CD14-positive monocyte (primary cell): ENCODE results near the gene FST. TPM values are rescaled to one million over a fixed set of nuclear protein-coding genes. Genes with fewer than 3 reads are reported as not detected.

Source experiments
- DNase-seq, 3 donors: peaks; one replicate each; pipeline ENCODE4 v3.0.0-alpha.2; 2011 to 2022
- H2AFZ ChIP-seq: 2 replicates; pipeline ENCODE4 v1.6.0; 2012; ENCODE audit warnings: mild to moderate bottlenecking, low read depth, low read length, inconsistent platforms; ENCODE audit not compliant: insufficient read depth, poor library complexity, severe bottlenecking
- H3K27ac ChIP-seq, 2 donors: 1 replicate in 1 of 2; 2 replicates in 1 of 2; pipeline ENCODE4 v1.5.1; 2012 to 2013; ENCODE audit warnings: low read length in 2 of 2, control low read depth in 1 of 2, inconsistent platforms in 1 of 2, low read depth in 1 of 2, mild to moderate bottlenecking in 1 of 2
- H3K27me3 ChIP-seq, 2 donors: one replicate each; pipeline versions ENCODE4 v1.6.0 to v1.6.1; 2011 to 2013; ENCODE audit warnings: low read length in 2 of 2; ENCODE audit not compliant: control insufficient read depth in 2 of 2, insufficient read depth in 2 of 2
- H3K36me3 ChIP-seq, 2 donors: replicated peaks in 1 of 2; 1 replicate in 1 of 2; 2 replicates in 1 of 2; pipeline versions ENCODE4 v1.5.1 to v1.6.1; 2012 to 2013; ENCODE audit warnings: low read length in 2 of 2, control low read depth in 1 of 2, inconsistent platforms in 1 of 2, mild to moderate bottlenecking in 1 of 2; ENCODE audit not compliant: insufficient read depth in 2 of 2, control insufficient read depth in 1 of 2
- H3K4me1 ChIP-seq, 2 donors: 1 replicate in 1 of 2; 2 replicates in 1 of 2; pipeline versions ENCODE4 v1.5.1 to v1.6.1; 2012 to 2013; ENCODE audit warnings: low read length in 2 of 2, control low read depth in 1 of 2, inconsistent platforms in 1 of 2, mild to moderate bottlenecking in 1 of 2, moderate library complexity in 1 of 2; ENCODE audit not compliant: insufficient read depth in 2 of 2, control insufficient read depth in 1 of 2
- H3K4me2 ChIP-seq: replicated peaks from 2 replicates; pipeline ENCODE3; 2012; ENCODE audit warnings: low read length, moderate library complexity, mild to moderate bottlenecking; ENCODE audit not compliant: poor library complexity, severe bottlenecking; ENCODE audit errors: extremely low read depth
- H3K4me3 ChIP-seq, 3 experiments: fragments of 200-600 bp in 1 of 3; sonication (generic) in 1 of 3; replicated peaks in 1 of 3; 1 replicate in 2 of 3; 2 replicates in 1 of 3; pipeline ENCODE4 v1.5.1; 2011 to 2013; ENCODE audit warnings: low read length in 3 of 3, mild to moderate bottlenecking in 3 of 3, control low read depth in 2 of 3, low read depth in 2 of 3, inconsistent platforms in 1 of 3, moderate library complexity in 1 of 3
- H3K79me2 ChIP-seq: 2 replicates; pipeline ENCODE4 v1.6.0; 2012; ENCODE audit warnings: mild to moderate bottlenecking, control low read depth, inconsistent platforms, low read length, moderate library complexity; ENCODE audit not compliant: insufficient read depth
- H3K9ac ChIP-seq: 2 replicates; pipeline ENCODE4 v1.6.0; 2017; ENCODE audit warnings: low read length, mild to moderate bottlenecking; ENCODE audit not compliant: insufficient read depth, poor library complexity, severe bottlenecking
- H3K9me3 ChIP-seq, 2 donors: replicated peaks in 1 of 2; 1 replicate in 1 of 2; 2 replicates in 1 of 2; pipeline versions ENCODE4 v1.5.1 to v1.6.1; 2012 to 2013; ENCODE audit warnings: low read length in 2 of 2, control low read depth in 1 of 2; ENCODE audit not compliant: control insufficient read depth in 1 of 2, insufficient read depth in 1 of 2
- H4K20me1 ChIP-seq: 2 replicates; pipeline ENCODE4 v1.6.0; 2012; ENCODE audit warnings: mild to moderate bottlenecking, low read length, control low read depth, moderate library complexity; ENCODE audit not compliant: insufficient read depth
- H3K27ac Mint-ChIP-seq, 7 donors: one replicate each; pipeline ENCODE4 v1.8.0; 2020; ENCODE audit warnings: mild to moderate bottlenecking in 7 of 7, mixed read lengths in 7 of 7, moderate library complexity in 6 of 7, inconsistent platforms in 2 of 7
- H3K27me3 Mint-ChIP-seq, 3 donors: one replicate each; pipeline ENCODE4 v1.8.0; 2021 to 2022; ENCODE audit warnings: low read depth in 3 of 3, mild to moderate bottlenecking in 3 of 3, mixed read lengths in 3 of 3, moderate library complexity in 3 of 3, inconsistent platforms in 1 of 3
- H3K36me3 Mint-ChIP-seq, 2 donors: one replicate each; pipeline ENCODE4 v1.8.0; 2020; ENCODE audit warnings: mixed read lengths in 2 of 2, inconsistent platforms in 1 of 2, mild to moderate bottlenecking in 1 of 2
- H3K4me1 Mint-ChIP-seq: one replicate; pipeline ENCODE4 v1.8.0; 2020; ENCODE audit warnings: mild to moderate bottlenecking, mixed read lengths
- H3K4me3 Mint-ChIP-seq, 2 donors: one replicate each; pipeline ENCODE4 v1.8.0; 2020; ENCODE audit warnings: mild to moderate bottlenecking in 2 of 2, mixed read lengths in 2 of 2, moderate library complexity in 1 of 2
- H3K9me3 Mint-ChIP-seq, 7 donors: one replicate each; pipeline ENCODE4 v1.8.0; 2020 to 2022; ENCODE audit warnings: mixed read lengths in 7 of 7, mild to moderate bottlenecking in 6 of 7, moderate library complexity in 6 of 7, inconsistent platforms in 2 of 7
- CTCF ChIP-seq: fragments of 200-600 bp; IDR thresholded peaks from one replicate; pipeline ENCODE4 v1.8.0; 2022; ENCODE audit warnings: antibody characterized with exemption, mild to moderate bottlenecking
- WGBS: methylation state at CpG from one replicate; pipeline ENCODE4 v1.1.5; 2013; ENCODE audit warnings: missing lambda C conversion rate; ENCODE audit not compliant: insufficient coverage; 5-methylcytosine and 5-hydroxymethylcytosine counted together
- intact Hi-C, 2 donors: fragments of 100-400 bp; cut with micrococcal nuclease; formaldehyde crosslinking; loops; one replicate each; pipeline versions ENCODE4 v1.15.0 to v1.15.1; 2023
- polyA plus RNA-seq, 3 donors: library from polyadenylated mRNA; depleted of rRNA in 1 of 3; unstranded in 2 of 3; stranded (reverse) in 1 of 3; fragments of 300-500 nt in 2 of 3; fragments of >200 nt in 1 of 3; fragmentation: Illumina TruSeq in 2 of 3; gene quantifications; 1 replicate in 2 of 3; 2 replicates in 1 of 3; pipeline ENCODE4 v1.2.3, GENCODE V29; 2012 to 2021

Gene FST
- polyA plus RNA-seq, 3 donors = 0.23 TPM; not detected in 2

DNA sequence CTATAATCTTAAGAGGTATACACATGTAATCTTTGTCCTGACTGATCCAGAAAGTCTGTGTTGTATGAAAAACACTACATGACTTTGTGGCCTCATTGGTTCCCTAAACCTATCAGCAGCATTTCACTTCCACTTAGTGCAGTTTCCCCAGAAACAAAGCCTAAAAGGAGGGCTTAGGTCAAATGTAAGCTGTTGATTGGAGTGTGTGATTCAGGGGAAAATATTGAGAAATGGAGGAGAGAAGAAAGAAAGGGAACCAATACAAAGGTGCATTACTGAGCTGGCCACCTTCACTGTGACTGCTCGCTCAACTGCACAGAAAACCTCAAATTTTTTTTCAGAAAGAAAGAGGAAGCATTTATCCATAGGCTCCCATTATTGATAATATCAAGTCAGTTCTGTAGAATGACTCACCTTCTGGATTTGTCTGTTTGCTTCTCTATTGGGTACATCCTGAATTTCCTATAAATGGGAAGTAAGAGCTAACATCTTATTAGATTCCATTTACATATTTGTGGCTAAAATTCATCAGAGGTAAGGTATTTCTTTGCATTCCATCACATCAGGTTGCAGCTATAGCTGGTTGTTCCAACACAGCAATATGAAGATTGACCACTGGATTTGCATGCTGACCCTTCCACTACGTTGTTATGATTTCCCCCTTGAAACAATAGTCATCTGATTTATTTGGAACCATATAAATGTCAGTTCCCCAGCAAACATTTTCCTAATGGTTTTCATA lies 10.3 kb upstream of the FST start:
- Histone ChIP-seq H3K27me3 (peaks cover 5 to 6% of the 10 kb centered on the region in 2 donors), H3K4me3 (no peak overlapping the region), H3K27ac (no peak overlapping the region), H3K79me2 (no peaks in the 10 kb centered on the region), H3K4me2 (no peak overlapping the region), H4K20me1 (no peaks in the 10 kb centered on the region), H3K36me3 (no peaks in the 10 kb centered on the region), H2AFZ (no peak overlapping the region), H3K9me3 (no peaks in the 10 kb centered on the region), H3K9ac (no peak overlapping the region), H3K4me1 (peaks cover 0 to under 1% of the 10 kb centered on the region in 2 donors)
- peaks cover 6% of the 10 kb centered on the region for H3K4me1 Mint-ChIP-seq
- no peak overlapping the region for H3K4me3 Mint-ChIP-seq
- no peak for TF ChIP-seq CTCF
- H3K36me3 Mint-ChIP-seq = no peaks in the 10 kb centered on the region
- intact Hi-C loops = no loop called here
- DNase-seq = no peak
- H3K27me3 Mint-ChIP-seq = peaks cover 4 to 10% (median 4%) of the 10 kb centered on the region in 3 donors
- H3K27ac Mint-ChIP-seq = no peak overlapping the region
- H3K9me3 Mint-ChIP-seq = peaks cover 0 to 2% (median 0%) of the 10 kb centered on the region in 7 donors
- WGBS = no CpG with 5 or more reads among the region's 2 CpGs

DNA sequence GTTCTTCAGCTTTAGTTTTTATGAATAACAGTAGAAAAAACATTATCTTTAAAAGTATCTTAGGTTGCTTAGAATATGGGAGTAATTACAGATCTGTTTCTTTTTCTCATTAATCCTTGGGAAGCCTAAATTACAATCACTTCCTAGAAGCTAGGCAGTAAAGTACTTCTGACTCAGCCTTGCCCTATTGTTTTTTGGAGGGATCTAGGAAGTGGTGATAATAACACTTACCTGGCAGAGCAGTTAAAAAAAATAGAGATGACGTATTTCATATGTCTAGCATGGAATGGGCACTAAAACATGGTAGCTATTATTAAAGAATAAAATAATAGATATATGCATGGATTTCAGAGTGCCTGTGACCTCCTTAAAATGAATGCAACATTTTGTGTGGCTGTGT lies 8.2 kb upstream of the FST start:
- Histone ChIP-seq H3K9ac (no peak overlapping the region), H3K27me3 (peaks cover 15 to 20% of the 10 kb centered on the region in 2 donors), H3K79me2 (no peaks in the 10 kb centered on the region), H4K20me1 (no peaks in the 10 kb centered on the region), H3K4me3 (no peak overlapping the region), H2AFZ (no peak overlapping the region), H3K4me2 (no peak overlapping the region), H3K27ac (no peak overlapping the region), H3K9me3 (no peaks in the 10 kb centered on the region), H3K4me1 (no peaks in the 10 kb centered on the region), H3K36me3 (no peaks in the 10 kb centered on the region)
- no peak for TF ChIP-seq CTCF
- Mint-ChIP-seq H3K27ac (no peak overlapping the region), H3K4me1 (peaks cover 2% of the 10 kb centered on the region), H3K36me3 (no peaks in the 10 kb centered on the region), H3K27me3 (peaks cover 11 to 22% (median 20%) of the 10 kb centered on the region in 3 donors), H3K9me3 (no peaks in the 10 kb centered on the region), H3K4me3 (no peak overlapping the region)
- intact Hi-C loops = no loop called here
- no CpG with 5 or more reads among the region's 1 CpG for WGBS
- DNase-seq = no peak
